Kidney (tissue), 22 donors: ENCODE measurements around the gene CLDND1. TPM values are rescaled to one million over a fixed set of nuclear protein-coding genes. Genes with fewer than 3 reads are reported as not detected.

Experiments
- DNase-seq, 5 donors: peaks; one replicate each; pipeline ENCODE4 v3.0.0-alpha.2; 2013 to 2020
- FAIRE-seq: peaks from 2 replicates; lab custom pipeline; 2012; peaks lifted over from hg19 to GRCh38; lab: Jason Lieb, UNC
- H3K27ac ChIP-seq, 2 donors: one replicate each; pipeline ENCODE4 v1.7.0; 2013; ENCODE audit warnings: low read depth in 2 of 2, low read length in 2 of 2, inconsistent platforms in 1 of 2
- H3K27me3 ChIP-seq: one replicate; pipeline ENCODE4 v1.7.1; 2013; ENCODE audit warnings: low read length, inconsistent platforms; ENCODE audit not compliant: control insufficient read depth, insufficient read depth
- H3K36me3 ChIP-seq, 3 donors: one replicate each; pipeline versions ENCODE4 v1.7.0 to v1.7.1; 2013; ENCODE audit warnings: low read length in 3 of 3, control low read depth in 1 of 3, inconsistent platforms in 1 of 3; ENCODE audit not compliant: insufficient read depth in 3 of 3, control insufficient read depth in 2 of 3
- H3K4me1 ChIP-seq, 3 donors: one replicate each; pipeline versions ENCODE4 v1.7.0 to v1.7.1; 2013; ENCODE audit warnings: low read length in 3 of 3, inconsistent platforms in 1 of 3, low read depth in 1 of 3; ENCODE audit not compliant: control insufficient read depth in 2 of 3, insufficient read depth in 2 of 3
- H3K4me3 ChIP-seq, 3 donors: one replicate each; pipeline versions ENCODE4 v1.7.0 to v1.8.1; 2013; ENCODE audit warnings: low read length in 3 of 3, control low read depth in 1 of 3, inconsistent platforms in 1 of 3
- H3K9ac ChIP-seq, 3 donors: one replicate each; pipeline versions ENCODE4 v1.7.0 to v1.7.1; 2013; ENCODE audit warnings: low read length in 3 of 3, control low read depth in 1 of 3, inconsistent platforms in 1 of 3
- H3K9me3 ChIP-seq, 3 donors: one replicate each; pipeline versions ENCODE4 v1.7.0 to v1.7.1; 2013; ENCODE audit warnings: low read length in 3 of 3, control low read depth in 1 of 3, inconsistent platforms in 1 of 3; ENCODE audit not compliant: control insufficient read depth in 2 of 3, insufficient read depth in 1 of 3
- CTCF ChIP-seq: IDR thresholded peaks from 3 replicates; pipeline ENCODE4 v1.5.1; 2012; ENCODE audit warnings: mild to moderate bottlenecking, moderate library complexity, borderline replicate concordance; ENCODE audit not compliant: insufficient read depth; ENCODE audit errors: extremely low read depth
- intact Hi-C: fragments of 100-400 bp; cut with DNase I; formaldehyde crosslinking; loops from one replicate; pipeline ENCODE4 v1.11.1; 2022
- long read RNA-seq, 10 donors: library from polyadenylated mRNA in 1 of 10; unstranded in 1 of 10; transcript quantifications; one replicate each; pipeline ENCODE4 v2.0.0 and lab custom pipeline, GENCODE V29; 2021 to 2026
- polyA plus RNA-seq: library from polyadenylated mRNA; stranded (reverse); fragments of 350-450 nt; fragmentation: Illumina TruSeq; extraction: RNeasy Lipid Tissue Mini Kit (QIAGEN cat#74804); gene quantifications from one replicate; pipeline ENCODE4 v1.2.3, GENCODE V29; 2014; ENCODE audit warnings: low read depth, low replicate concordance; ENCODE audit not compliant: insufficient read depth
- total RNA-seq: library from RNA; stranded (reverse); fragmentation: NEBNext Ultra II Directional; extraction: Animal tissue kit (Norgen Biotek cat#: 25700); gene quantifications from one replicate; pipeline ENCODE4 v1.2.1, GENCODE V29; 2021
- donor health status: control.
- donor health status: control.
- donor health status: control.
- donor health status: control.
- donor health status: control.
- donor health status: DM: yes; HTN: yes; CAD: no.
- donor health status: Normal renal cell carcinoma (clear cell type).

Gene CLDND1
- total RNA-seq (77.2 TPM), polyA plus RNA-seq (35.8 TPM)
- long read RNA-seq, donor 1, transcript CLDND1-201 (5 exons, 2,161 nt) = major isoform, 18 of 22 reads
- long read RNA-seq, donor 1, partial matches to known transcripts = 0 of 22 reads
- long read RNA-seq, donor 1, other reads (novel, unspliced or antisense) = 0 of 22 reads
- long read RNA-seq, donor 2, transcript CLDND1-201 (5 exons, 2,161 nt) = major isoform, 31 of 42 reads
- long read RNA-seq, donor 2, transcript CLDND1-207 (2 exons, 778 nt) = minor isoform, 5 of 42 reads
- long read RNA-seq, donor 2, partial matches to known transcripts = 0 of 42 reads
- long read RNA-seq, donor 2, other reads (novel, unspliced or antisense) = 0 of 42 reads
- long read RNA-seq, donor 3, transcript CLDND1-201 (5 exons, 2,161 nt) = major isoform, 27 of 46 reads
- long read RNA-seq, donor 3, partial matches to known transcripts = 10 of 46 reads
- long read RNA-seq, donor 3, other reads (novel, unspliced or antisense) = 0 of 46 reads
- long read RNA-seq, donor 4, transcript CLDND1-201 (5 exons, 2,161 nt) = major isoform, 23 of 29 reads
- long read RNA-seq, donor 4, partial matches to known transcripts = 0 of 29 reads
- long read RNA-seq, donor 4, other reads (novel, unspliced or antisense) = 0 of 29 reads
- long read RNA-seq, donor 5, partial matches to known transcripts = 0 of 4 reads
- long read RNA-seq, donor 5, other reads (novel, unspliced or antisense) = 0 of 4 reads
- long read RNA-seq, donor 6, transcript CLDND1-201 (5 exons, 2,161 nt) = major isoform, 45 of 67 reads
- long read RNA-seq, donor 6, partial matches to known transcripts = 5 of 67 reads
- long read RNA-seq, donor 6, other reads (novel, unspliced or antisense) = 5 of 67 reads
- long read RNA-seq, donor 7, transcript CLDND1-201 (5 exons, 2,161 nt) = major isoform, 8 of 28 reads
- long read RNA-seq, donor 7, partial matches to known transcripts = 5 of 28 reads
- long read RNA-seq, donor 7, other reads (novel, unspliced or antisense) = 12 of 28 reads
- long read RNA-seq, donor 8, transcript CLDND1-201 (5 exons, 2,161 nt) = major isoform, 39 of 49 reads
- long read RNA-seq, donor 8, partial matches to known transcripts = 0 of 49 reads
- long read RNA-seq, donor 8, other reads (novel, unspliced or antisense) = 0 of 49 reads
- long read RNA-seq, donor 9, transcript CLDND1-201 (5 exons, 2,161 nt) = major isoform, 12 of 17 reads
- long read RNA-seq, donor 9, partial matches to known transcripts = 0 of 17 reads
- long read RNA-seq, donor 9, other reads (novel, unspliced or antisense) = 0 of 17 reads
- long read RNA-seq, donor 10, transcript CLDND1-201 (5 exons, 2,161 nt) = major isoform, 18 of 25 reads
- long read RNA-seq, donor 10, partial matches to known transcripts = 0 of 25 reads
- long read RNA-seq, donor 10, other reads (novel, unspliced or antisense) = 0 of 25 reads

- Histone ChIP-seq H3K27me3 (no peaks in the 10 kb centered on the region), H3K27ac (peak within 1 kb of the TSS; percentile 93 to 96), H3K4me1 (peaks cover 0 to 11% (median 3%) of the 10 kb centered on the region in 3 donors), H3K9ac (peak within 1 kb of the TSS; percentile 35 to 94 (median 60)), H3K36me3 (peaks cover 0 to 16% (median 5%) of the 10 kb centered on the region in 3 donors), H3K4me3 (peak within 1 kb of the TSS; percentile 82 to 96 (median 92)), H3K9me3 (no peaks in the 10 kb centered on the region)
- intact Hi-C loops = no loop called here
- FAIRE-seq = peak; percentile 77
- peak; percentile 97 to 99 (median 98) for DNase-seq
- no peak for TF ChIP-seq CTCF
These were observed at the start of gene CLDND1 for GRCh38 chr3:98522544-98523281. TSS of gene CLDND1 (minus strand) at chr3:98522902. CDS start at chr3:98521424, 1,478 bp downstream.

GRCh38 chr3:98568402-98568801, 45.7 kb upstream of the CLDND1 start:
- H3K4me3 ChIP-seq = no peak overlapping the region
- H3K36me3 ChIP-seq = no peaks in the 10 kb centered on the region
- H3K9ac ChIP-seq = no peak overlapping the region
- TF ChIP-seq CTCF = no peak
- H3K27me3 ChIP-seq = no peaks in the 10 kb centered on the region
- peak; percentile 47 for FAIRE-seq
- H3K4me1 ChIP-seq = no peaks in the 10 kb centered on the region
- no peaks in the 10 kb centered on the region for H3K9me3 ChIP-seq
- no peak for DNase-seq
- H3K27ac ChIP-seq = no peak overlapping the region
- intact Hi-C loops = no loop called here
